HUES48 (cell line): Measurements from ENCODE around the gene MYOM1.

ENCODE experiments used
- H3K27ac ChIP-seq: one replicate; pipeline ENCODE4 v1.7.0; 2013; ENCODE audit warnings: low read depth, low read length, inconsistent platforms
- H3K27me3 ChIP-seq: 2 replicates; pipeline ENCODE4 v1.6.1; 2013; ENCODE audit warnings: mild to moderate bottlenecking, low read length; ENCODE audit not compliant: control insufficient read depth, insufficient read depth
- H3K36me3 ChIP-seq: 2 replicates; pipeline ENCODE4 v1.6.1; 2013; ENCODE audit warnings: low read length; ENCODE audit not compliant: control insufficient read depth, insufficient read depth
- H3K4me1 ChIP-seq: 2 replicates; pipeline ENCODE4 v1.6.1; 2013; ENCODE audit warnings: mild to moderate bottlenecking, low read length; ENCODE audit not compliant: control insufficient read depth, insufficient read depth
- H3K4me3 ChIP-seq: 2 replicates; pipeline ENCODE4 v1.5.1; 2013; ENCODE audit warnings: mild to moderate bottlenecking, low read depth, low read length
- H3K9ac ChIP-seq: 2 replicates; pipeline ENCODE4 v1.6.1; 2013; ENCODE audit warnings: mild to moderate bottlenecking, low read depth, low read length, moderate library complexity
- H3K9me3 ChIP-seq: 2 replicates; pipeline ENCODE4 v1.6.1; 2013; ENCODE audit warnings: low read length; ENCODE audit not compliant: control insufficient read depth, insufficient read depth

Gene MYOM1

GRCh38 chr18:3219631-3220335 lies at the start of gene MYOM1:
TSS of gene MYOM1 (minus strand) at chr18:3219968. CDS start at chr18:3215223, 4,745 bp downstream.
- Histone ChIP-seq H3K27ac (no peak within 1 kb of the TSS), H3K4me3 (no peak within 1 kb of the TSS), H3K9ac (no peak within 1 kb of the TSS), H3K4me1 (peaks cover 12% of the 10 kb centered on the region), H3K27me3 (no peaks in the 10 kb centered on the region), H3K9me3 (no peaks in the 10 kb centered on the region), H3K36me3 (no peaks in the 10 kb centered on the region)

DNA sequence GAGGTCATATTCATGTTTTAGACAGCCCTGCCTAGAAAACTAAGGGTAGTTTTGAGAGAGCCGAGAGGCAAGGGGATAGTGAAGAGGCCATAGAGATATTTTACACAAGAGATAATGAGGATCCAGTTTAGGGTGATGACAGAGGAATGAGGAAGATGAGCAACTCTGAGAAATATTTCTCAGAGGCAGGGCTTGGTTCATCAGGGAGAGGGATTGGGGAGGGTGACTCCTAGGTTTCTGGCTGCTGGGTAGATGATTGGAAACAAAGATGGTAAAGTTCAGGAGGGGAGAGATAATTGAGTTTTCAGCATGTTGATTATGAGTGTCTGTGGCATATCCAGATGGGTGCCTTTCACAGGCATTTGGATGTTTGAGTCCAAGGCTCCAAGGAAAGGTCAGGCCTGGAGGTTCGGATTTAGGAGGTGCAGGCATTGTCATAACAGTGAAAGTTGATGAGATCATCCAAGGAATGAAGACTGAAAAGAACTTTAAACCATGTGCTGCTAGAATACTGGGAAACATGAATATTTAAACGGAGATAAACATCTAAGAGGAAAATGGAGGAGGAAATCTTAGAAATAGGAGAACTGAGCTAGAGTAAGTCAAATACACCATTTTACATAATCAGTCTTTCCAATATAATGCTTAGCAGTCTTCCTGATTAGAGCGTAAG lies 49.6 kb upstream of the MYOM1 start:
- Histone ChIP-seq H3K27me3 (no peaks in the 10 kb centered on the region), H3K4me1 (peaks cover 35% of the 10 kb centered on the region), H3K27ac (no peak overlapping the region), H3K4me3 (no peak overlapping the region), H3K9ac (no peak overlapping the region), H3K9me3 (no peaks in the 10 kb centered on the region), H3K36me3 (peaks cover 18% of the 10 kb centered on the region)

DNA sequence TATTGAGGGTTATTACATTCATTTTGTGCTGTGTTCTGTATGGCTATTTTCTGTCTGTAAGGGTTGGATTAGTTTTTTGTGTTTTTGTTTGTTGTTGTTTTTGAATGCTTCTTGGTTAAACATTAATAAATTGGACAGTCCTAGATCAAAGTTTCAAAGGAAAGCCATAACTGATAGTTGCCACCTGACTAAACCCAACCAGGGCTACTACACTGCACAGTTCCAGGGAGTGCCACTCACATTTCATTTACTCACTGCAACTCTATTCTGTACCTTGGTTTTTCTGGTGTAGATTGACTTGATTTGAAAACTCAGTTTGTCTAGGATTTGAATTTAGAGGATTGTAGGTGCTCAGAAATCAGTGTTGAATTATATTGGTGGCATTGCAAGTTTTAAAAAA lies 48.5 kb upstream of the MYOM1 start:
- peaks cover 7% of the 10 kb centered on the region for H3K36me3 ChIP-seq
- H3K4me3 ChIP-seq = no peak overlapping the region
- H3K27ac ChIP-seq = no peak overlapping the region
- H3K27me3 ChIP-seq = no peaks in the 10 kb centered on the region
- H3K9me3 ChIP-seq = no peaks in the 10 kb centered on the region
- peaks cover 42% of the 10 kb centered on the region for H3K4me1 ChIP-seq
- H3K9ac ChIP-seq = no peak overlapping the region

- Histone ChIP-seq H3K9me3 (no peaks in the 10 kb centered on the region), H3K36me3 (no peaks in the 10 kb centered on the region), H3K27me3 (no peaks in the 10 kb centered on the region), H3K9ac (no peak overlapping the region), H3K27ac (peak overlapping the region; percentile 33), H3K4me3 (no peak overlapping the region), H3K4me1 (peaks cover 43% of the 10 kb centered on the region)
These were observed 46.4 kb upstream of the MYOM1 start for GRCh38 chr18:3266062-3266608.

GRCh38 chr18:3265564-3266033 lies 45.8 kb upstream of the MYOM1 start:
- Histone ChIP-seq H3K4me3 (no peak overlapping the region), H3K36me3 (no peaks in the 10 kb centered on the region), H3K9ac (no peak overlapping the region), H3K27me3 (no peaks in the 10 kb centered on the region), H3K4me1 (peaks cover 43% of the 10 kb centered on the region), H3K9me3 (no peaks in the 10 kb centered on the region), H3K27ac (peak overlapping the region; percentile 33)

- Histone ChIP-seq H3K4me1 (peaks cover 39% of the 10 kb centered on the region), H3K9me3 (no peaks in the 10 kb centered on the region), H3K27ac (no peak overlapping the region), H3K9ac (no peak overlapping the region), H3K27me3 (no peaks in the 10 kb centered on the region), H3K4me3 (0 out of 2 replicates have a peak overlapping the region, but pooled peaks have one; percentile 88), H3K36me3 (0 out of 2 replicates have a peak, but pooled peaks cover 3% of the 10 kb centered on the region)
These were observed 44.6 kb upstream of the MYOM1 start for GRCh38 chr18:3264362-3264761.

DNA sequence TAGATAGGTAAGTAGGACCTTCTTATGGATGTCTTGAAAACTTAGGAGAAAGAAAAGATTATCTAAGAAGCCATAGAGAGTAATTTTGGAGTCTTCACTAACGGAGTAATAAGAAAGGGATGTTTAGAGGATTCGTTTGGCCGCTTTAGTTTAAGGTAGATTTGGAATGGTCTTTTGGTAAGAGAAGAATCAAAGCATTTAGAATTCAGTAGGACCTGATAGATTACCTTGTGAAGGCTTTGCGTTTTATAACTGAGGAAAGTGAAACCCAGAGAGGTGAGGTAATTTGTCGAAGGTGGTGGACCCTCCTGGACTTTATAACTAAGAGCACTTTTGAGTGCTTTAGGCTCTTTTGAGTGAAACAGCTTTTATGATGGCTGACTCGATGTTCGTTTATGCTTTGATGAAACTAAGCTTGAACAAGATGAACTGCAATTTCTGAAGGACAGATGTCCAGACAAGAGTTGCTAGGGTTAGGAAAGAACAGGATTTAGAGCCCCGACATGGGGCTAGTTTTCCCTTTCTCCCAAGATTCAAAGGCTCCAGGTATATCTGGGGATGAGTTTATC lies 43.4 kb upstream of the MYOM1 start:
- peak overlapping the region; percentile 88 for H3K4me3 ChIP-seq
- peaks cover 14% of the 10 kb centered on the region for H3K36me3 ChIP-seq
- H3K27ac ChIP-seq = peak overlapping the region; percentile 99

GRCh38 chr18:3262234-3263131 lies 42.7 kb upstream of the MYOM1 start:
- peak overlapping the region; percentile 100 for H3K9ac ChIP-seq
- H3K4me1 ChIP-seq = peaks cover 27% of the 10 kb centered on the region
- peaks cover 21% of the 10 kb centered on the region for H3K36me3 ChIP-seq
- no peaks in the 10 kb centered on the region for H3K9me3 ChIP-seq
- H3K4me3 ChIP-seq = peak overlapping the region; percentile 88
- H3K27me3 ChIP-seq = no peaks in the 10 kb centered on the region
- peak overlapping the region; percentile 99 for H3K27ac ChIP-seq

More for the DNA sequence above, 43.4 kb upstream of the MYOM1 start:
- Histone ChIP-seq H3K4me1 (peaks cover 29% of the 10 kb centered on the region), H3K9ac (peak overlapping the region; percentile 100), H3K9me3 (no peaks in the 10 kb centered on the region), H3K27me3 (no peaks in the 10 kb centered on the region)

- Histone ChIP-seq H3K9ac (peak within 1 kb of the TSS; percentile 100), H3K27ac (peak within 1 kb of the TSS; percentile 99), H3K4me1 (peaks cover 29% of the 10 kb centered on the region), H3K27me3 (no peaks in the 10 kb centered on the region), H3K4me3 (peak within 1 kb of the TSS; percentile 88), H3K36me3 (peaks cover 30% of the 10 kb centered on the region), H3K9me3 (no peaks in the 10 kb centered on the region)
These were observed 41.8 kb upstream of the MYOM1 start, which contains the start of gene MYL12B for GRCh38 chr18:3261373-3262233. TSS of gene MYL12B (plus strand) at chr18:3262133. CDS start at chr18:3272899, 10,766 bp downstream.
